HG02870 (cell line): ENCODE data around the gene TEX22.

ENCODE experiments used
- ATAC-seq: cut with Tn5 transposase; IDR thresholded peaks from one replicate; pipeline ENCODE4 v1.9.1; 2021; ENCODE audit warnings: mild to moderate bottlenecking, moderate library complexity; ENCODE audit not compliant: unreplicated experiment

Gene TEX22

GRCh38 chr14:105366386-105367074 lies 31.8 kb upstream of the TEX22 start:
- ATAC-seq, result no peak

- ATAC-seq, result no peak
These were observed 31.0 kb upstream of the TEX22 start for GRCh38 chr14:105367116-105368031.

DNA sequence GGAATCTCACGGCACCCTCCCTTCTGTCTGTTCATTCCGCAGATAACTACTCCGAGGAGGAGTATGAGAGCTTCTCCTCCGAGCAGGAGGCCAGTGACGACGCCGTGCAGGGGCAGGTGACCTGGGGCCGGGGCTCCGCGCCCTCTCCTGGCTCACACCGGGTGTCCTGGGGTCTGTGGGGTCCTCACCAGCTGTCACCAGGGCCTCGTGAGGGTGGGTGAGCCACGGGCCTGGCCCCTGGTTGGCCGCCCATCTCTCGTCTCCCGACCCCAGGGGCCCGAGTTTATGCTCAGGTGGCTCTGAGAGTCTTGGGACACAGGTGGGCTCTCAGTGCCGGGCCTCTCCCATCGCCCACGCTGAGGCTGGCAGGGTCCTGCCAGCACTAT lies 30.3 kb upstream of the TEX22 start:
- ATAC-seq, result no peak

DNA sequence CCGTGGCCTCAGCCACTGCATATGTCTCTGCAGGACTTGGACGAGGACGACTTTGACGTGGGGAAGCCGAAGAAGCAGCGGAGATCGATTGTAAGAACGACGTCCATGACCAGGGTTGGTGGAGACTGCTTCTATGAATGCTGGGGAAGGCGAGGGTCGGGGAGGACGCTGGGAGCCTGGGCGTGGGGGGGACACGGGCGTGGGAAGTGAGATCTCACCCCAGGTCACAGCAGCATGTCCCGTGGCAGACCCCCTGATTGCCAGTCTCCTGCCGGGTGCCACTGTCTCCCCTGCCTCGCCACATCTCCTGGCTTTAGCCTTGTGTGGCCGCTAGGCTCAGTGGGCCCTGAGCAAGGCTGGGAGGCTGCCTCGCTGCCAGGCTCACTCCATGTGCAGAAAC lies 29.9 kb upstream of the TEX22 start:
- no peak for ATAC-seq

- no peak for ATAC-seq
These were observed 29.3 kb upstream of the TEX22 start for GRCh38 chr14:105368910-105369652.

DNA sequence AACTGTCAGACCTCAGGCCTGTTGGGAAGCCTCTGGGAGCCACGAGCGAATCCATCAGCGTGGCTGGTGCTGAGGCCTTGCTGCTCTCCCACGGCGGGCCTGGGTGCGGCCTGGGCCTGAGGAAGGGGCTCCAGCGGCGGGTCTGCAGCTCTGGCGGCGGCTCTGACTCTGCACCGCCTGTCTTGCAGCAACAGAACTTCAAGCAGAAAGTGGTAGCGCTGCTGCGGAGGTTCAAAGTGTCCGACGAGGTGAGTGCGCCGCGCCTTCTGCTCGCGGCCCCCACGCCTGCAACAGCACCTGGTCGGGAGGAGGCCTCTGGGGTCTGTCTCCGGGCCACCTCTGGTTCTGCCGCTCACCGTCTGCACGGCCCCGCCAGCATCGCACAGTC lies 28.7 kb upstream of the TEX22 start:
- ATAC-seq, result no peak

- ATAC-seq, result no peak
These were observed 23.9 kb upstream of the TEX22 start for GRCh38 chr14:105374389-105374788.

DNA sequence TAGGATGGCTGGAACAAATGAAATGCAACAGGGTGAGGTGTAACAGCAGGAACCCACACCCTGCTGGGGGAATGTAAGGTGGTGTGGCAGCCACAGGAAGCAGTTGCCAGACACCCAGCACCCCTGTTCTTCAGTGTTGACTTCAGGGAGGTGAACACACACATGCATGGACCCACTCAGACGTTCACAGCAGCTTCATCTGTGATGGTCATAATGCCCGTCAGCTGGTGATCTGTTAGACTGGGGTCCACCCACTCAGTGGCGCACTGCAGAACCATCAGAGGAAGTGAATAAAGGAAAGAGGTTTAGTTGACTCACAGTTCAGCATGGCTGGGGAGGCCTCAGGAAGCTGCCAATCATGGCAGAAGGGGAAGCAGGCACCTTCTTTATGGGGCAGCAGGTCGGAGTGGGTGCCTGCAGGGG lies 22.7 kb upstream of the TEX22 start:
- ATAC-seq, result no peak

GRCh38 chr14:105376521-105377440 lies 21.6 kb upstream of the TEX22 start:
- no peak for ATAC-seq

DNA sequence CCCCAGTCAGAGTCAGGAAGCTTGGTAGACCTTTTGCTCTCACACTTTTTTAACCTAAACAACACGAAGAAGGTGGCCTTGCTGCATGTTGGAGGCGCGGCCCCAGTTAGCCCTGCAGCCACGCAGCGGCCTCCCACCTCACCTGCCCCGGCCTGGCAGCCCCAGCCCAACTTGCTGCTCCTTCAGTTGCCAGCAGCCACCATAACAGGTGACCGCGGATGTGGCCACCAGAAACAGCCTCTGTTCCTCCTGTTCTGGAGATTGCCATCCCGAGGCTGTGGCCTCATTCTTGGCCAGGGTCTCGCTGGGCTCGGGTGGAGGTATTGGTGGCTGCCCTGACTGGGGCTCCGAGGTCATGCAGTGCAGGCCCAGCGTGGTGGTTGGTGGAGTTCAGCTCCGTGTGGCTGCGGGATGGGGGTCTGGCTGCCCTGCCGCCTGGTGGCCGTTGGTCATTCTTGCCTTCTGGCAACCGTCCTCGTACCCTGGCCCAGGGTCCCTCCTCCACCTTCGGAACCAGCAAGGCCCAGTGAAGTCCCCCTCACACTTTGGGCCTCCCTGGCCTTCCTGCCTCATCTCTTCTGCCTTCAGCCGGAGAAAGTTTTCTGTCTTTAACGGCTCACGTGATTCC lies 20.7 kb upstream of the TEX22 start:
- no peak for ATAC-seq

GRCh38 chr14:105378199-105378598 lies 20.1 kb upstream of the TEX22 start:
- no peak for ATAC-seq

DNA sequence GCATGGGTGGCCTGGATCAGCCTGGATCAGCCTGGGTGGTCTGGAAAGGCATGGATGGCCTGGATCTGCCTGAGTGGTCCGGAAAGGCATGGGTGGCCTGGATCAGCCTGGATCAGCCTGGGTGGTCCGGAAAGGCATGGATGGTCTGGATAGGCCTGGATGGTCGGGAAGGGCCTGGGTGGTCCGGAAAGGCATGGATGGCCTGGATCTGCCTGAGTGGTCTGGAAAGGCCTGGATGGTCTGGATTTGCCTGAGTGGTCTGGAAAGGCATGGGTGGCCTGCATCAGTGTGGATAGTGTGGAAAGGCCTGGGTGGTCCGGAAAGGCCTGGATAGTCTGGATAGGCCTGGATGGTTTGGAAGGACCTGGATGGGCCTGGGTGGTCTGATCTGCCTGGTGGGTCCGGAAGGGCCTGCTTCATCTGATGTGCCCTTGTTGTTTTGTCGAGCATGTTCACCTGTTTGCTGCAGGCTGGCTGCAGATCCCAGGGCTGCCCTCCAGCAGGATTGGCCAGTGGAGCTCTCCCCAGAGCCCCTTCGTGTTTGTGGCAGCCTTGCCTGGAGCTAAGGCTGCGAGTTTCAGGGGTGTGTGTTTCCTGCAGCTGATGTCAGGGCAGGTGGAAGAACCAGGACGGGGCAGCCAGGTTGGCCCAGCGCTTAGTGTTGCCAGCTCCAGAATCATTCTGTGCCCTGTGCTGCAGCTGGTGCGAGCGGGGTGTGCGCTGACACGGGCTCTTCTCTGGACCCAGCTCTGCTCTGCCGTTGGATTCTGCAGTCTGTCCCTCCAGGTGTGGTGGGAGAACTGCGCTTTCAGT lies 19.3 kb upstream of the TEX22 start:
- ATAC-seq, result no peak

DNA sequence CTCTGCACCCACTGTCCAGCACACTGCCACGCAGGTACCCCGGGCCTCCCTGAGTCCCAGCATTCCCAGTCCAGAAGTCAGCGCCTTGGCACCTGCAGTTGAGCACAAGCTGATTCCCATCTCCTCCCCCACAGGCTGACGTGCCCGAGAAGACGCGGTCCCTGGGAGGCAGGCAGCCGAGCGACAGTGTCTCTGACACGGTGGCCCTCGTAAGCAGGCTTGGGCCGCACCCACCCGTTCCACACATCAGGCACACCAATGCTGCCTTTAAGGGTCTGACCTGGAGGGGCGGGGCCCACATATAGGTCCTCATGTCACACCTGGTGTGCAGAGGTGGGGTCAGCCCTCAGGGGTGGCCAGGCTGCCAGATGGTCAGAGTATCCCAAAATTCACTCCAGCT lies 18.4 kb upstream of the TEX22 start:
- ATAC-seq, result no peak

DNA sequence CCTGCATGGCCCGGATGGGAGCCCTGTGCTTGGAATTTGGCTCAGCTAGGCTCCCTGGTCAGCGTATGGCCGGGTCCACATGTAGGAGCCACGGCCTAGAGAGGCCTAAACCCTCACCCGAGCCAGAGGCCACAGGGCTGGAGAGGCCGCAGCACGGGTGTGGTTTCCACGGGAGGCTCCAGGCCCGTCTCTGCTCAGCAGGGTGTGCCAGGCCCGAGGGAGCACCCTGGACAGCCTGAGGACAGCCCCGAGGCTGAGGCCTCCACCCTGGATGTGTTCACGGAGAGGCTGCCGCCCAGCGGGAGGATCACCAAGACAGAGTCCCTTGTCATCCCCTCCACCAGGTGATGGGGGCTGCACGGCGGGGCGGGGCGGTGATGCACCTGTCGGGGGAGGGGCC lies 17.6 kb upstream of the TEX22 start:
- no peak for ATAC-seq

DNA sequence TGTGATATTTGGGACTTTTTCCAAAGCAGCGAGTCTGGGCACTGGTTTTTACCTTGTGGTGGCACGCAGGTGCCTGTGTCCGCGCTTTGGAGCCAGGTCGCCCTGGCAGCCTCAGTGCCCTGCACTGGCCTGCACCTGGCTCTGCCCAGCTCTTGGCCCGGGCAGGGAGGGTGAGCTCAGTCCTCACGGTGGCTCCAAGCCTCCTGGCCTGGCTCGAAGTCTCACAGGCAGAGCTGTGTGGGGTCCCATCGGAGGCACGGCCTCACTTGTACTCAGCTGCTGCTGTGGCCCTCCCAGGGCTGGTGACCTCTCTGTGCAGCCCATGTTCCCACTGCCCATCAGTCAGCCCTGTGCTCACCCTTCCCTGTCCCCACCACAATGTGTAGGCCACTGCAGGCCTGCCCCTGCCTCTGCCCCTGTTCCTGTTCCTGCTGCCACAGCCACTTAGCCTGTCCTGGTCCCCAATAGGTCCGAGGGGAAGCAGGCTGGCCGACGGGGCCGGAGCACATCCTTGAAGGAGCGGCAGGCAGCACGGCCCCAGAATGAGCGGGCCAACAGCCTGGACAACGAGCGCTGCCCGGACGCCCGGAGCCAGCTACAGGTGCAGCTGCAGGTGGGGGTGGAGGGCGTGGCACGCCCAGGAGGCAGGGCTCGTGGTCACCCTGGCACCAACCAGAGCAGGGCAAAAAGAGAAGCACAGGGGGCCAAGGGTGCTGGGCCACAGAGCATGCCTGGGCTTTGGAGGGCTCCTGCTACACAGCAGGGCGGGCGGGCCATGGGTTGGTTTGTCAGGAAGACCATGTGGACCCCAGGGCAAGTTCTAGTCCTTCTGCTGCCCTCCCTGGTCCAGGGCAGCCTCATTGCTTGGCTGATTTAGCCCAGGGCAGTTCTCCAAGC lies 16.6 kb upstream of the TEX22 start:
- ATAC-seq, result no peak

GRCh38 chr14:105382343-105383082 lies 15.8 kb upstream of the TEX22 start:
- no peak for ATAC-seq

- ATAC-seq, result no peak
These were observed 15.1 kb upstream of the TEX22 start for GRCh38 chr14:105383083-105383730.
